ENCODE data around the gene ST8SIA6.

Gene ST8SIA6

DNA sequence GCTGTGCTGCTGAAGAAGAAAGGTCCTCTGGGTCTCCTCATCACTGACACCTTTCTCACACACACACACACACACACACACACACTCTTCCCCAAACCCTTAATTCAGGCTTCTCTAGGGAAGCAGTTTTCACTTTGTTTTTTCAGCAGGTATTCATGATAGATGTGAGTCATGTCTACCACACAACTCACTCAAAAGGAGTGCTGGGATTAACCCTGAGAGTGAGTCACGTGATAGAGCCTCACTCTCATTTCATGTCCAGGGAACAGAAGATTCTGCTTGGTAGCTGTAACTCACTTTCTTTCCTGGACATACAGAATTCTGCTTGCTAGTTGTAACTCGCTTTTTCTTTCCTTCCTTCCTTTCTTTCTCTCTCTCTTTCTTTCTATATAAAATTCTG, 181.0 kb downstream of the ST8SIA6 start:
- Histone ChIP-seq H3K27me3 (ENCODE audit: low read depth, low read length) (no peaks in the 10 kb centered on the region), H3K27ac (ENCODE audit: low read length) (no peak overlapping the region), H3K4me1 (ENCODE audit: control insufficient read depth in 1 of 2, insufficient read depth in 2 of 2, low read length in 2 of 2) (no peaks in the 10 kb centered on the region), H3K36me3 (ENCODE audit: control insufficient read depth in 1 of 2, insufficient read depth in 2 of 2, low read length in 2 of 2) (no peaks in the 10 kb centered on the region), H3K9me3 (ENCODE audit: control insufficient read depth in 1 of 2, low read length in 2 of 2) (peaks cover 0 to 9% of the 10 kb centered on the region in 2 donors), H3K4me3 (ENCODE audit: low read depth in 1 of 2, low read length in 2 of 2) (no peak overlapping the region)

DNA sequence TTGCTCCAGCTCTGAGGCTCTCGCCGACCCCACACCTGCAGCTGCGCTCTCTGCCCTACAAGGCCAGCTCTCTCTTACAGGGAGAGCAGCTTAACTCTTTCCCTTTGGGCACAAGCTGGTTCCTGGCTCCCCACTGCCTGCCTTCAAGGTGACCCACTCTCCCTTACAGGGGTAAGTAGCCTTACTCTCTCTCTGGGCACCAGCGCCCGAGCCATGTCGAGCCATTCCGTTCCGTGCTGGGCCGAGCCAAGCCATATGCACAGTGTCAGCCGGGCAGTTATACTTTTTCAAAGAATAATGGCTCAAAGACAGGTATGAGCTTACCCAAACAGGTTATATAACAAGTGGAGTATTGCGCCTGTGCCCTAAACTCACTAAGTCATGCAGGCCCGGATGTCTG, 181.7 kb downstream of the ST8SIA6 start:
- H3K36me3 ChIP-seq (ENCODE audit: control insufficient read depth in 1 of 2, insufficient read depth in 2 of 2, low read length in 2 of 2), result no peaks in the 10 kb centered on the region
- H3K9me3 ChIP-seq (ENCODE audit: control insufficient read depth in 1 of 2, low read length in 2 of 2), result peaks cover 0 to 9% of the 10 kb centered on the region in 2 donors
- no peak overlapping the region for H3K27ac ChIP-seq (ENCODE audit: low read length)
- H3K4me1 ChIP-seq (ENCODE audit: control insufficient read depth in 1 of 2, insufficient read depth in 2 of 2, low read length in 2 of 2), result no peaks in the 10 kb centered on the region
- H3K27me3 ChIP-seq (ENCODE audit: low read depth, low read length), result no peaks in the 10 kb centered on the region
- H3K4me3 ChIP-seq (ENCODE audit: low read depth in 1 of 2, low read length in 2 of 2), result no peak overlapping the region

Measured in muscle layer of duodenum (tissue), 2 donors.